C4-2B (cell line): ENCODE measurements around the gene MRPL45.

Experiments used
- H3K27ac ChIP-seq: fragments of 450-650 bp; 2 replicates; pipeline ENCODE4 v1.5.1; 2017
- CTCF ChIP-seq: fragments of 450-650 bp; conservative IDR thresholded peaks from 2 replicates; pipeline ENCODE4 v1.5.1; 2017; ENCODE audit warnings: mild to moderate bottlenecking
- ZFX ChIP-seq: fragments of 450-650 bp; IDR thresholded peaks from 2 replicates; pipeline ENCODE4 v1.6.1; 2017

MRPL45 gene

GRCh38 chr17:38354466-38354865 is 57.5 kb downstream of the MRPL45 start:
- TF ChIP-seq CTCF = no peak
- TF ChIP-seq ZFX = no peak
- no peak overlapping the region for H3K27ac ChIP-seq

- no peak for TF ChIP-seq CTCF
- no peak for TF ChIP-seq ZFX
Observed at GRCh38 chr17:38355251-38355650, 58.3 kb downstream of the MRPL45 start.

GRCh38 chr17:38357486-38358123 is 60.6 kb downstream of the MRPL45 start:
- H3K27ac ChIP-seq = no peak overlapping the region
- no peak for TF ChIP-seq ZFX
- no peak for TF ChIP-seq CTCF

More at GRCh38 chr17:38355251-38355650, 58.3 kb downstream of the MRPL45 start:
- H3K27ac ChIP-seq = no peak overlapping the region

- TF ChIP-seq CTCF = no peak
- TF ChIP-seq ZFX = no peak
- H3K27ac ChIP-seq = peak overlapping the region; percentile 20; the same call in 1 of the 2 replicates
Observed at GRCh38 chr17:38358586-38359513, 61.9 kb downstream of the MRPL45 start.

- TF ChIP-seq ZFX (no peak), CTCF (no peak)
- H3K27ac ChIP-seq = no peak overlapping the region
Observed at GRCh38 chr17:38361694-38362465, 64.9 kb downstream of the MRPL45 start.

- H3K27ac ChIP-seq = no peak overlapping the region
- TF ChIP-seq ZFX = no peak
- no peak for TF ChIP-seq CTCF
Observed at GRCh38 chr17:38363016-38363415, 66.0 kb downstream of the MRPL45 start.
